LNCAP (cell line): ENCODE measurements around the gene MAP4.

Source experiments
- TF ChIP-seq, protein P1 (sequence below): fragments of 450-650 bp; IDR thresholded peaks from 2 replicates; pipeline ENCODE4 v1.5.1; 2017; ENCODE audit warnings: mild to moderate bottlenecking

Gene MAP4

DNA sequence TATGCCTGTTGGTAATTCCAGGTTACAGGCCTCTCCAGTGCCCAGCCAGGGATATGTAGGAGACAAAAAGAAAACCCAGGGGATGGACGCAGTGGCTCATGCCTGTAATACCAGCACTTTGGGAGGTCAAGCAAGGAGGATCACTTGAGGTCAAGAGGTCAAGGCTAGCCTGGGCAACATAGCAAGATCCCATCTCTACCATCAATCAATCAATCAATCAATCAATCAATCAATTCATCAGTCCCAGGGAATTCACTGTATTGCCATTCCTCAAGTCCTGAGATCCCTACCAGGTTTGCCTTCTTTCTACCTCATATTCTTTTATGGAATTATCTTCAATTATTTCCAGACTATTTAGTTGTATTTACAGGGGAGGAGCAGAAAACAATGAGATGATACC lies 131.0 kb downstream of the MAP4 start:
- TF ChIP-seq, protein P1, sequence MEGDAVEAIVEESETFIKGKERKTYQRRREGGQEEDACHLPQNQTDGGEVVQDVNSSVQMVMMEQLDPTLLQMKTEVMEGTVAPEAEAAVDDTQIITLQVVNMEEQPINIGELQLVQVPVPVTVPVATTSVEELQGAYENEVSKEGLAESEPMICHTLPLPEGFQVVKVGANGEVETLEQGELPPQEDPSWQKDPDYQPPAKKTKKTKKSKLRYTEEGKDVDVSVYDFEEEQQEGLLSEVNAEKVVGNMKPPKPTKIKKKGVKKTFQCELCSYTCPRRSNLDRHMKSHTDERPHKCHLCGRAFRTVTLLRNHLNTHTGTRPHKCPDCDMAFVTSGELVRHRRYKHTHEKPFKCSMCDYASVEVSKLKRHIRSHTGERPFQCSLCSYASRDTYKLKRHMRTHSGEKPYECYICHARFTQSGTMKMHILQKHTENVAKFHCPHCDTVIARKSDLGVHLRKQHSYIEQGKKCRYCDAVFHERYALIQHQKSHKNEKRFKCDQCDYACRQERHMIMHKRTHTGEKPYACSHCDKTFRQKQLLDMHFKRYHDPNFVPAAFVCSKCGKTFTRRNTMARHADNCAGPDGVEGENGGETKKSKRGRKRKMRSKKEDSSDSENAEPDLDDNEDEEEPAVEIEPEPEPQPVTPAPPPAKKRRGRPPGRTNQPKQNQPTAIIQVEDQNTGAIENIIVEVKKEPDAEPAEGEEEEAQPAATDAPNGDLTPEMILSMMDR = no peak

DNA sequence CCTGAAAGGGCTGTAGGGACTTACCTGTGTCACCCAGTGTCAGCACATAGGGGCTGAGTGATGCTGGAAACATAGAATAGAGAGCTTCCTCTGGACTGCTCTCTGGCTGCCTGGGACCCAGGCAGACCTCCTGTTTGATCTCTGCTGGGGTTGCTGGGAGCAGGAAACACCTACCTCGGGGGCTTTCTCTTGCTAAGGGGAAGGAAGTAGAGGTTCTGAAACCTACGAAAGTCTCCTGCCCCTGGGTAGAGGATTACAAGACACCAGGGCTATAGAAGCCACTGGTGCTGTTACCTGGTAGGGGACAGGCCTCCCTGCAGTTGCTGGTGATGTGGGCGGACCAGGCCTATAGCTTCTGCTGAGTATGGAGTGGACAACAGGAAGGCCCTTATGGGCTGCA lies 131.6 kb downstream of the MAP4 start:
- TF ChIP-seq, protein P1 = no peak

DNA sequence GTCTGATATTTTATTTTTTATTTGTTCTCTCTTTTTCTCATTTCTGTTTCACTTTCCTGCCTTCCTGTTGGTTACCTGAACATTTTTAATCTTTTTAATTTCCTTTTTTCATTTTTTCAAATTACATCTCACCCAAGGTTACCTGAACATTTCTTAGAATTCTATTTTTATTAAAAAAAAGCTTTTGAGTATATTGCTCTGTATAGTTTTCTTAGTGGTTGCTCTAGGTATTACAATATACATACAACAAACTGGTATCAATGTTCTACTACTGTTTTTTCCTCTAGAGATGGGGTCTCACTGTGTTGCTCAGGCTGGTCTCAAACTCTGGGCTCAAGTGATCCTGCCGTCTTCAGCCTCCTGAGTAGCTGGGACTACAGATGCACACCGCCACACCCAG lies 133.9 kb downstream of the MAP4 start:
- TF ChIP-seq, protein P1 = no peak

DNA sequence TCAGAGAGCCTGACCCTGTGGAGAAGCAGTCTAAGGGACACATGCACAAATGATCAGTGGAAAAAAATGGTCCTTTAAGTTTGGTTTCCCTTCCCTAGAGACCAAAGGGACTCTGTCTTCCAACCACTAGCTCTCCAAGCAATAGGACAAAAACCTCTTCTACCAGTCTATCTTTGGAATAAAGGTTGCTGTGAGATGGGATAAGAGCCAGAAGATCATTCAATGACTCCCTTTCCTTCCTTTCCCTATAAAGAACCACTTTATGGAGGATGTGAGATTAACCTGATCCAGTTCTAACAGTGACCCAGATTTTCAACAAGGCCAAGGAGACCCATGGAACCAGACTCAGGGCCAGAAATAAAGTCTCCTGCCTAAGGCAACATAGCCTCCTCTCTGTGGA lies 138.5 kb downstream of the MAP4 start:
- TF ChIP-seq, protein P1 = no peak

DNA sequence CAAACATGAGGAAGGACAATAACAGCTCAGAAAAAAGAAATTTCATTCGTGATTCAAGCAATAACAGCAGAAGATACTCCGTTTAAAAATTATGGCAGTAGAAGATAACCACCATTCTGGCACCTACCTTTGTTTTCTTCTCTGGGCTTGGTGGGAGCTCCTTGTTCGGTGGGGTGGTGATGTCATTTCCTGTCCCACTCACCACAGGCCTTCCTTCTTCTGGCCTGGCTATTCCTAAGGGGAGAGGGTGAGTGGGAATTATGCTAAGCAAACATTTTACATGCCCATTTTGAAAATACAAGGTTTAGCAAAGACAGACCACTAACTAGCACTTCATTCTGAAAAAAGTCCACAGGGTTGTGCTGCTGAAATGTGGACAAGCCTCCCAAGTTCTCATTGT lies 138.9 kb downstream of the MAP4 start:
- TF ChIP-seq, protein P1 = no peak

DNA sequence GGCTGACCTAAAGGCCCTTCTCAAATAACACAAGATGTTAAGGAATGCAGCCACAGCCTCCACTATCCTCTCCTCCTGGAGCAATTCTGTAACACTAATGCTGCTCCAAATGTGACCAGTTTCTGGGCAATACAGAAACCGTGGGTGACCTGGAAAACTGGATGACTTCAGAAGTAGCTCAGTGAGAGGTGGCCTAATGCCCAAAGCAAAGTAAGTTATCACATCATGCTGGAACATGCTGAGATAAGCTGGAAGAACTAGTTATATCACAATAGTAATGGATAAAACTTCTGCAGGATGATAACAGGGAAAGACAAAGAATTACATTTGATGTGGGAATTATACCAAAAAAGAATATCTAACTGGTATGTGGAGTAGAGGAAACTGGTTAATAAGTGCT lies 141.3 kb downstream of the MAP4 start:
- TF ChIP-seq, protein P1 = no peak

DNA sequence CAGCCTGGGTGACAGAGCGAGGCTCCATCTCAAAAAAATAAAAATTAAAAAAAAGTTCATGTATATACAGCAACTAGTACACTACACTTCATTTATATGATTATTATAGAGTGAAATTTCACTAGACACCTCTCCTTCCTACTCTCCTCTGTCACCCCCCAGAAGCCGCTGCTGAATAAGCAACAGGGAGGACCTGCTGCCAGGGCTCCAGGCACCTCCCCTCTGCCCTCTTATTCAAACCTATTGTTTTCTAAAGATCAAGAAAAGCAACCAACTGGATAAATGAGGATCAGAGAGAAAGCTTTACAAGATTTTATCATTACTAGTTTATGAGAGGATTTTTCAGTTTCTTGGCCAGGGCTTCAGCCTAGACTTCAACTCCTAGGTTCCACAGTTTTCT lies 141.8 kb downstream of the MAP4 start:
- TF ChIP-seq, protein P1 = no peak

DNA sequence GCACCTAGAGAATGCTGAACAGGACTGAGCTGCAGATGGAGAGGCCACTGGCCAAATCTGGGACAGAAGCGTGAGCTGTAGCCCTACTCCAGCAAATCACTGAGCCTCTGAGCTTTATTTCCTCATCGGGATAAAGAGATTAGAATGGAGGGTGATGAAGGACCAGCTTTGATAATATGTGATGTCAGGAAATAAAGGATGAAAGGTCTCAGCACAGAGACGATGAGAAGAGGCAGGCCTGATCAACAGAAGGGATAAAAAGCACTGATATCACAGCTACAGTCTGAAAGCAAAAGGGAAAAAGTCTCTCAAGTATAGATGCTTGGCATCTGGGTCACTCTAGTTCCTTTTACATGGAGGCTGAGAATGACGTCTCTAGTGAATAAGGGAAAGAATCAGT lies 143.3 kb downstream of the MAP4 start:
- TF ChIP-seq, protein P1 = no peak
